ENCODE results near the gene NABP2.
"Not testable (repeated sequence)": the region's sequence is repeated elsewhere in the genome, so short reads cannot be mapped to it uniquely, and the experiment has no call there.

NABP2 gene

GRCh38 chr12:56260921-56261320, 36.8 kb downstream of the NABP2 start:
- no peak for DNase-seq (ENCODE audit: low spot score)
- H3K27ac ChIP-seq: no peak overlapping the region
- H3K4me3 ChIP-seq: no peak overlapping the region
- TF ChIP-seq, protein P1, sequence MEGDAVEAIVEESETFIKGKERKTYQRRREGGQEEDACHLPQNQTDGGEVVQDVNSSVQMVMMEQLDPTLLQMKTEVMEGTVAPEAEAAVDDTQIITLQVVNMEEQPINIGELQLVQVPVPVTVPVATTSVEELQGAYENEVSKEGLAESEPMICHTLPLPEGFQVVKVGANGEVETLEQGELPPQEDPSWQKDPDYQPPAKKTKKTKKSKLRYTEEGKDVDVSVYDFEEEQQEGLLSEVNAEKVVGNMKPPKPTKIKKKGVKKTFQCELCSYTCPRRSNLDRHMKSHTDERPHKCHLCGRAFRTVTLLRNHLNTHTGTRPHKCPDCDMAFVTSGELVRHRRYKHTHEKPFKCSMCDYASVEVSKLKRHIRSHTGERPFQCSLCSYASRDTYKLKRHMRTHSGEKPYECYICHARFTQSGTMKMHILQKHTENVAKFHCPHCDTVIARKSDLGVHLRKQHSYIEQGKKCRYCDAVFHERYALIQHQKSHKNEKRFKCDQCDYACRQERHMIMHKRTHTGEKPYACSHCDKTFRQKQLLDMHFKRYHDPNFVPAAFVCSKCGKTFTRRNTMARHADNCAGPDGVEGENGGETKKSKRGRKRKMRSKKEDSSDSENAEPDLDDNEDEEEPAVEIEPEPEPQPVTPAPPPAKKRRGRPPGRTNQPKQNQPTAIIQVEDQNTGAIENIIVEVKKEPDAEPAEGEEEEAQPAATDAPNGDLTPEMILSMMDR (IDR thresholded peaks at IDR 0.05): no peak

DNA sequence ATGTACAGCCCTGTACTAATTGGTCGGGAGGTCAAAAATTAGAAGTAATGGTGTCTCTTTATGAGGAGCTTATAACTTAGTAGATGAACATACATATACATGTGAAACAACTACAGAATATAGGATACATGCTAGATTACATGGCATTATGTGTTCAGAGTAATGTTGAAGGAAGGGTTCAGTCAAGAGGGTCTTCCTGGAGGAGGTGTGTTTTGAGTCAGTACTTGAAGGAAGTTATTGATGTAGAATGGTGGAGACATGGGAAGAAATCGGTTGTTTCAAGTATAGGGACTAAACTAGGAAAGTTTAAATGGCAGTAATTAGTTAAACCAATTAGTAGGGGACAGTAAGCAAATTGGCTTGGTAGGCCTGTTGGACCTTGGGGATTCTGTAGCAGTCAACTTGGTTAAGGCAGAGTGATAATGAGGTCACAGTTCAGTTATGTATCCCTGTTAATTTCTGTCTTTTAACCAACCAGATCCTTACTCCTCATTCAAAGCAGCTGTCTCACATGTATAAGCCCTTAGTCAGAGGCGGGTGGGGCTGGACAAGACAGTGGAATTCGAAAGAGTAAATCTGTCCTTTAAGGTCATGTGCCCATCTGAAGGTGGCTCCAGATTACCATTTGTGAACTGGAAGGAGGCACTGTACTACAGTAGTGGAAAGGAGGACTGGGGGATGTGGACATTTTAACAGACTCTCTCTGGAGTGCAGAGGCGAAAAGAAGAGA, 37.5 kb downstream of the NABP2 start:
- no peak overlapping the region for H3K4me3 ChIP-seq
- no peak for DNase-seq (ENCODE audit: low spot score)
- no peak overlapping the region for H3K27ac ChIP-seq
- TF ChIP-seq, protein P1 (IDR thresholded peaks at IDR 0.05): no peak

GRCh38 chr12:56262955-56263354, 38.8 kb downstream of the NABP2 start:
- not testable (repeated sequence) for H3K4me3 ChIP-seq

DNA sequence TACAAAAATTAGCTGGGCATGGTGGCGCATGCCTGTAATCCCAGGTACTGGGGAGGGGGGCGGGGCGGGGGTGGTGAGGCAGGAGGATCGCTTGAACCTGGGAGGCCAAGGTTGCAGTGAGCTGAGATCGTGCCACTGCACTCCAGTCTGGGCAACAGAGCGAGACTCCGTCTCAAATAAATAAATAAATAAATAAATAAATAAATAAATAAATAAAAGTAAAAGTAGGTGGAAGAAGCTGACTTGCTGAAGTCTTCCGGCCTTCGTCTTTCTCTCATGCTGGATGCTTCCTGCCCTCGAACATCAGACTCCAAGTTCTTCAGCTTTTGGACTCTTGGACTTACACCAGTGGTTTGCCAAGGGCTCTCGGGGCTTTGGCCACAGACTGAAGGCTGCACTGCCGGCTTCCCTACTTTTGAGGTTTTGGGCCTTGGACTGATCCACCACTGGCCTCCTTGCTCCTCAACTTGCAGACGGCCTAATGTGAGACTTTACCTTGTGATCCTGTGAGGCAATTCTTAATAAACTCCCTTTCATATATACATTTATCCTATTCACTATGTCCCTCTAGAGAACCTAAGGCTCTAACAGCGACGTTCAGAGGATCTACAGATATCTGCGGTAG, 42.0 kb downstream of the NABP2 start:
- peak overlapping the region; percentile 85 to 93 for H3K27ac ChIP-seq
- peak overlapping the region; percentile 75 for H3K4me3 ChIP-seq
- not testable (repeated sequence) for DNase-seq (ENCODE audit: low spot score)

More at GRCh38 chr12:56262955-56263354, 38.8 kb downstream of the NABP2 start:
- DNase-seq (ENCODE audit: low spot score); H3K27ac ChIP-seq: not testable (repeated sequence)

DNA sequence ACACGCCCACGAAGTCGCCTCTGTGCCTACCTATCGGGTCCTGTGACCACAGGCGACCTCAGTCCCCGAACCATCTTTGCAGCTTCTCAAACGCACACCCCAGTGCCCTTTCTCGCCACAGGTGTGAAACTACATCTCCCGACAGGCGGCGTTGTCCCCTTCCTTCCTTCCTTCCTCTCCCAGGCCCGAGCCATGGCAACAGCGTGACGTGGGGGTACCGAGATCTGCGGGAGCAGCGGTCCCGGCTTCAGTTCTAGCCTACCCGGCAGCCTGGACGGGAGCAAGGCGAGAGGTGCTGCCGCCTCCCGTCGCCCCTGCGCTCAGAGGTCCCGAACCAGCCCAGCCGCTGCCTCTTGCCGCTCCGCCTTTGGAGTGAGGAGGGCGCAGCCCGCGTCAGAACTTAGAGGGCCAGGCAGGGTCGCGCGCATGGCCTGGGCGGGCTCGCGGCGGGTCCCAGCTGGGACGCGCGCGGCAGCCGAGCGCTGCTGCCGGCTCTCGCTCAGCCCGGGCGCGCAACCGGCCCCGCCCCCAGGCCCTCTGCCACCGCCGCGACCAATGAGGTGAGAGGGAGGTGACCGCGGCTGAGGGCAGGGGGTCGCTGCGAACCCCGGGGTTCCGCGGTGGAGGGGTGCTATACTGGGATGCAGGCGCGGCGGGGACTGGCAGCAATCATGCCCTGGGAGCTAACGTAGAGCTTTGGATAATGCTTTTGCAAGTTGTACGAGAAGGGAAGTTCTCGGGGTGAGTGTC, 42.7 kb downstream of the NABP2 start, which contains the start of gene COQ10A:
COQ10A (plus strand) TSS at position 250 of the 750 bp plus-strand sequence; CDS start at position 427, 177 bp downstream.
- TF ChIP-seq, protein P1 (IDR thresholded peaks at IDR 0.05): peak; percentile 68
- H3K27ac ChIP-seq: peak within 1 kb of the TSS; percentile 85 to 93
- H3K4me3 ChIP-seq: peak within 1 kb of the TSS; percentile 75
- peak; percentile 94 for DNase-seq (ENCODE audit: low spot score)

GRCh38 chr12:56267443-56268071, 43.4 kb downstream of the NABP2 start:
- Histone ChIP-seq H3K4me3 (peak overlapping the region; percentile 75), H3K27ac (peak overlapping the region; percentile 85 to 93)
- DNase-seq (ENCODE audit: low spot score): no peak
- TF ChIP-seq, protein P1 (IDR thresholded peaks at IDR 0.05): no peak

GRCh38 chr12:56271031-56271430, 46.9 kb downstream of the NABP2 start:
- Histone ChIP-seq H3K4me3 (no peak overlapping the region), H3K27ac (peak overlapping the region; percentile 33 to 49)
- TF ChIP-seq, protein P1 (IDR thresholded peaks at IDR 0.05): no peak
- DNase-seq (ENCODE audit: low spot score): no peak

DNA sequence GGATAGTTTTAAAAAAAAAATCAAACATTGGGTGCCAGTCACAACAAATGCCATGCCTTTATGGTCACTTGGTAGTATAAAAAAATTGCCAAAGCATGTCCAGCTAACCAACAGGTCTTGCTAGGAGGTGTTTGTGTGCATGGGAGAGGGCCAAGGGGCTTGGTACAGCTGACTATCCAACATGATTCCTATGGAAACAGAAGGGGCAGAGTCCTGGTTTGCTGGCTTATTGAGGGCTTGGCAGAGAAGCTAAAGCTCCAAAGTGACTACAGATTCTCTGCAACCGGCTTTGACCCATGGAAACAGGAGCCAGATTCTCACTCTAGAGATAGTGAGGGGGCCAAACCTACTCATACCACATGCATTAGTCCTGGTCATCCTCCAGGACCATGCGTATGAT, 48.3 kb downstream of the NABP2 start:
- not testable (repeated sequence) for H3K4me3 ChIP-seq; DNase-seq (ENCODE audit: low spot score); H3K27ac ChIP-seq

All from coronary artery (tissue), 2 donors.